Articular chondrocyte of knee joint (primary cell): ENCODE results near the gene C11orf65. TPM values are rescaled to one million over a fixed set of nuclear protein-coding genes. Genes with fewer than 3 reads are reported as not detected.

Source experiments
- total RNA-seq: library from RNA; depleted of rRNA; stranded (reverse); fragments of >200 nt; gene quantifications from 2 replicates; pipeline ENCODE4 v1.2.3, GENCODE V29; 2012

The C11orf65 gene
- 0.65 and 1.5 TPM in 2 replicates for total RNA-seq

GRCh38 chr11:108467091-108467823, at the start of gene C11orf65:
TSS of gene C11orf65 (minus strand) at chr11:108467529. CDS start at chr11:108461559, 5,970 bp downstream.

GRCh38 chr11:108498046-108498815, 30.9 kb upstream of the C11orf65 start, which contains the start of gene POGLUT3:
TSS of gene POGLUT3 (minus strand) at chr11:108498384. CDS start at chr11:108498366, 18 bp downstream.

Other genes with a start within 250 kb of the C11orf65 start
- gene NPAT, start 244.9 kb downstream of the C11orf65 start, total RNA-seq, result 22.7 and 28.9 TPM in 2 replicates
- gene ATM, start 244.5 kb downstream of the C11orf65 start, total RNA-seq, result 125 and 153 TPM in 2 replicates
- 79.8 and 90.5 TPM in 2 replicates for gene POGLUT3, start 30.9 kb upstream of the C11orf65 start, total RNA-seq
- gene EXPH5, start 126.2 kb upstream of the C11orf65 start, total RNA-seq, result 2.7 and 10.8 TPM in 2 replicates
- gene DDX10, start 197.5 kb upstream of the C11orf65 start, total RNA-seq, result 18.2 and 25.4 TPM in 2 replicates